OCI-LY1 (cell line): Measurements from ENCODE around the gene YPEL5.

Experiments used
- H2AFZ ChIP-seq: fragments of 200-600 bp; sonication (generic), shearing (Covaris generic); 2 replicates; pipeline ENCODE4 v1.6.0; 2014; ENCODE audit warnings: antibody characterized with exemption, mild to moderate bottlenecking, low read length
- H3F3A ChIP-seq: fragments of 200-600 bp; sonication (generic), shearing (Covaris generic); 2 replicates; pipeline ENCODE4 v1.6.0; 2014; ENCODE audit warnings: mild to moderate bottlenecking, antibody characterized with exemption, low read length, moderate library complexity; ENCODE audit not compliant: insufficient read depth
- H3K27ac ChIP-seq: fragments of 200-600 bp; sonication (generic); 2 replicates; pipeline ENCODE4 v1.5.1; 2014; ENCODE audit warnings: low read length, mixed run types, mild to moderate bottlenecking, low read depth; ENCODE audit not compliant: poor library complexity, severe bottlenecking
- H3K27me3 ChIP-seq: fragments of 200-600 bp; sonication (generic); 2 replicates; pipeline ENCODE4 v1.6.0; 2014; ENCODE audit warnings: antibody characterized with exemption, mild to moderate bottlenecking, low read length, moderate library complexity; ENCODE audit not compliant: insufficient read depth
- H3K36me3 ChIP-seq: fragments of 200-600 bp; sonication (generic); 2 replicates; pipeline ENCODE4 v1.6.1; 2014; ENCODE audit warnings: mild to moderate bottlenecking, antibody characterized with exemption, low read length, moderate library complexity, mixed read lengths; ENCODE audit not compliant: insufficient read depth
- H3K4me1 ChIP-seq: fragments of 200-600 bp; sonication (generic); 2 replicates; pipeline ENCODE4 v1.5.1; 2014; ENCODE audit warnings: mild to moderate bottlenecking, low read length, moderate library complexity; ENCODE audit not compliant: insufficient read depth, severe bottlenecking
- H3K4me2 ChIP-seq: fragments of 200-600 bp; sonication (generic), shearing (Covaris generic); 2 replicates; pipeline ENCODE4 v1.6.1; 2014; ENCODE audit warnings: low read length
- H3K4me3 ChIP-seq: fragments of 200-600 bp; sonication (generic); 2 replicates; pipeline ENCODE4 v1.5.1; 2014; ENCODE audit warnings: low read length, low read depth, mild to moderate bottlenecking, mixed read lengths; ENCODE audit not compliant: poor library complexity, severe bottlenecking
- H3K79me2 ChIP-seq: fragments of 200-600 bp; shearing (Covaris generic); 2 replicates; pipeline ENCODE4 v1.6.1; 2016; ENCODE audit warnings: mixed run types, low read length, mixed read lengths; ENCODE audit not compliant: insufficient read depth
- H3K9ac ChIP-seq: fragments of 200-600 bp; sonication (generic), shearing (Covaris generic); 2 replicates; pipeline ENCODE4 v1.6.1; 2014; ENCODE audit warnings: mild to moderate bottlenecking, low read length, mixed read lengths
- H3K9me2 ChIP-seq: fragments of 200-600 bp; sonication (generic), shearing (Covaris generic); 2 replicates; pipeline ENCODE4 v1.6.1; 2014; ENCODE audit warnings: low read depth, mild to moderate bottlenecking, low read length, mixed read lengths
- H3K9me3 ChIP-seq: fragments of 200-600 bp; shearing (Covaris generic); 2 replicates; pipeline ENCODE4 v1.6.1; 2014; ENCODE audit warnings: low read length, mixed read lengths
- H4K20me1 ChIP-seq: fragments of 200-600 bp; sonication (generic), shearing (Covaris generic); 2 replicates; pipeline ENCODE4 v1.6.0; 2016; ENCODE audit warnings: mild to moderate bottlenecking, low read length; ENCODE audit not compliant: insufficient read depth
- CTCF ChIP-seq: fragments of 200-600 bp; sonication (generic), shearing (Covaris generic); IDR thresholded peaks from 2 replicates; pipeline ENCODE4 v1.5.1; 2017; ENCODE audit warnings: mild to moderate bottlenecking, antibody characterized with exemption, low read length, moderate library complexity, mixed read lengths
- EZH2 ChIP-seq: fragments of 200-600 bp; sonication (generic), shearing (Covaris generic); IDR thresholded peaks from 2 replicates; pipeline ENCODE4 v1.8.0; 2017; ENCODE audit warnings: borderline replicate concordance, mixed run types, mild to moderate bottlenecking, antibody characterized with exemption, low read length, moderate library complexity, mixed read lengths

YPEL5 gene

GRCh38 chr2:30178618-30179434 lies 32.0 kb downstream of the YPEL5 start:
- no peak overlapping the region for H3K27ac ChIP-seq
- no peaks in the 10 kb centered on the region for H3K9me2 ChIP-seq
- no peak overlapping the region for H2AFZ ChIP-seq
- H3K4me1 ChIP-seq: no peaks in the 10 kb centered on the region
- H3K27me3 ChIP-seq: peaks cover 5% of the 10 kb centered on the region; the same call in 1 of the 2 replicates
- no peak overlapping the region for H3K4me2 ChIP-seq
- H3F3A ChIP-seq: no peaks in the 10 kb centered on the region
- TF ChIP-seq EZH2: no peak
- TF ChIP-seq CTCF: no peak
- no peaks in the 10 kb centered on the region for H3K79me2 ChIP-seq
- H3K4me3 ChIP-seq: no peak overlapping the region
- H3K9me3 ChIP-seq: no peaks in the 10 kb centered on the region
- no peaks in the 10 kb centered on the region for H3K36me3 ChIP-seq
- no peak overlapping the region for H3K9ac ChIP-seq
- H4K20me1 ChIP-seq: no peaks in the 10 kb centered on the region

- no peaks in the 10 kb centered on the region for H3K36me3 ChIP-seq
- no peak overlapping the region for H3K9ac ChIP-seq
- peaks cover 5% of the 10 kb centered on the region; the same call in 1 of the 2 replicates for H3K27me3 ChIP-seq
- TF ChIP-seq CTCF (no peak), EZH2 (no peak)
- no peaks in the 10 kb centered on the region for H3K79me2 ChIP-seq
- H3K27ac ChIP-seq: no peak overlapping the region
- H3K9me2 ChIP-seq: no peaks in the 10 kb centered on the region
- H3K4me1 ChIP-seq: no peaks in the 10 kb centered on the region
- H3K4me3 ChIP-seq: no peak overlapping the region
- H3K4me2 ChIP-seq: no peak overlapping the region
- H2AFZ ChIP-seq: no peak overlapping the region
- H4K20me1 ChIP-seq: no peaks in the 10 kb centered on the region
- no peaks in the 10 kb centered on the region for H3K9me3 ChIP-seq
- no peaks in the 10 kb centered on the region for H3F3A ChIP-seq
These were observed 32.7 kb downstream of the YPEL5 start for GRCh38 chr2:30179536-30179935.

GRCh38 chr2:30180226-30180625 lies 33.4 kb downstream of the YPEL5 start:
- H3F3A ChIP-seq: no peaks in the 10 kb centered on the region
- no peak overlapping the region for H2AFZ ChIP-seq
- TF ChIP-seq CTCF (no peak), EZH2 (no peak)
- H3K27ac ChIP-seq: no peak overlapping the region
- H3K4me1 ChIP-seq: no peaks in the 10 kb centered on the region
- no peaks in the 10 kb centered on the region for H4K20me1 ChIP-seq
- H3K9ac ChIP-seq: no peak overlapping the region
- H3K9me3 ChIP-seq: no peaks in the 10 kb centered on the region
- no peaks in the 10 kb centered on the region for H3K79me2 ChIP-seq
- no peak overlapping the region for H3K4me3 ChIP-seq
- H3K4me2 ChIP-seq: no peak overlapping the region
- no peaks in the 10 kb centered on the region for H3K9me2 ChIP-seq
- no peaks in the 10 kb centered on the region for H3K36me3 ChIP-seq
- peaks cover 5% of the 10 kb centered on the region; the same call in 1 of the 2 replicates for H3K27me3 ChIP-seq
